Uterus (tissue), 2 donors: ENCODE results near the gene EXOC2.

Source experiments
- CTCF ChIP-seq, 4 experiments: fragments of 200-600 bp in 2 of 4; fragments of 450-650 bp in 2 of 4; sonication (generic) in 2 of 4; IDR thresholded peaks; one replicate each; pipeline ENCODE4 v1.5.1; 2016 to 2019; ENCODE audit warnings: antibody characterized with exemption in 4 of 4, mild to moderate bottlenecking in 2 of 4, moderate library complexity in 1 of 4
- POLR2A ChIP-seq, 2 donors: fragments of 450-650 bp; IDR thresholded peaks; one replicate each; pipeline ENCODE4 v1.6.1; 2016; ENCODE audit warnings: antibody characterized with exemption in 2 of 2, mild to moderate bottlenecking in 1 of 2, moderate library complexity in 1 of 2

- TF ChIP-seq CTCF (IDR thresholded peaks at IDR 0.05) (no peak), POLR2A (IDR thresholded peaks at IDR 0.05) (no peak)
Measured at GRCh38 chr6:470901-471448, 222.0 kb downstream of the EXOC2 start.
